GM21528 (cell line): ENCODE results near the gene STEAP4.
"Not testable (repeated sequence)": the region's sequence is repeated elsewhere in the genome, so short reads cannot be mapped to it uniquely, and the experiment has no call there.

ENCODE experiments used
- ATAC-seq: cut with Tn5 transposase; IDR thresholded peaks from one replicate; pipeline ENCODE4 v1.9.1; 2021; ENCODE audit warnings: mild to moderate bottlenecking, moderate library complexity; ENCODE audit not compliant: unreplicated experiment, low FRiP score

The STEAP4 gene

DNA sequence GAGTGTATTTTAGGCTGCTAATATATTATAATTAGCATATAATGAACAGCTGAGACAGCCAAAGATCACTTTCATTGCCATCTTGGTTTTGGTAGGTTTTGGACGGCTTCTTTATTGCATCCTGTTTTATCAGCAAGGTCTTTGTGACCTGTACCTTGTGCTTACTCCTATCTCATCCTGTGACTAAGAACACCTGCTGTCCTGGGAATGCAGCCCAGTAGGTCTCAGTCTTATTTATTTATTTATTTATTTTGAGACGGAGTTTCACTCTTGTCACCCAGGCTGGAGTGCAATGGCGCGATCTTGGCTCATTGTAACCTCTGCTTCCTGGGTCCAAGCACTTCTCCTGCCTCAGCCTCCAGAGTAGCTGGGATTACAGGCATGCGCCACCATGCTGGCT, 31.8 kb downstream of the STEAP4 start:
- not testable (repeated sequence) for ATAC-seq

DNA sequence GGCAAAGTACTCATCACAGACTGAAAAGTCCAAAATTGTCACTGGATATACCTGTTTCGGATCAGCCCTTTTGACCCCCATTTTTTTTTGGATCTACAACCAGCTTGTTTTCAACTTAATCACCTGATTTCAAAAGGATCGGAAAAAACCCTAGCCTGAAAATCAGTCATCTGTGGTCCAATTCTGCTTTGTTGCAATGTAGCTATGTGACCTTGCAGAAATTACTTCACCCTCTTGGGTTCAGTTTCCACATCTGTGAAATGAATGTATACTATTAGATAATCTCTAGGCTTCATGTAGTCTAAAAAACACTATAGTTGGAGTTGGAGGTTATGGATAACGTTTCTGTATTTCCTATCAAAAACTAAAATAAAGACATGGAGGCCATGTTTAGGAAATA, 37.1 kb downstream of the STEAP4 start:
- ATAC-seq = no peak

DNA sequence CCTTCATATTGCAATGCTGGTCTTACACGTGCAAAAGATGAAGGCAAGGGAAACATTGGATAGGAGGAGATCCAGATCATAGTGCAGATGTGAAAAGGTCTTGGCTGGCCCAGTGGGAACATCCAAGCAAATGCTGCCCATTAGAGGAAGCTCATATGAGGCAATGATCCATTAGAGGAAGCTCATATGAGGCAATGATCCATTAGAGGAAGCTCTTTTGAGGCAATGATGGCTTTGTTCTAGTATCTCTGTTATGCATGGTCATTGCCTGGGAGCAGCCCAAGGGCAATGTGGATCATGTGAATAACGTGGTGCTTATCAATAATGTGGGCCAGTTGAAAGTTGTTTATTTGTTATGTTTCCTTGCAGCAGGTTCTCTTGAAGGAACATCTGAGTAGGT, 37.8 kb downstream of the STEAP4 start:
- ATAC-seq = no peak

DNA sequence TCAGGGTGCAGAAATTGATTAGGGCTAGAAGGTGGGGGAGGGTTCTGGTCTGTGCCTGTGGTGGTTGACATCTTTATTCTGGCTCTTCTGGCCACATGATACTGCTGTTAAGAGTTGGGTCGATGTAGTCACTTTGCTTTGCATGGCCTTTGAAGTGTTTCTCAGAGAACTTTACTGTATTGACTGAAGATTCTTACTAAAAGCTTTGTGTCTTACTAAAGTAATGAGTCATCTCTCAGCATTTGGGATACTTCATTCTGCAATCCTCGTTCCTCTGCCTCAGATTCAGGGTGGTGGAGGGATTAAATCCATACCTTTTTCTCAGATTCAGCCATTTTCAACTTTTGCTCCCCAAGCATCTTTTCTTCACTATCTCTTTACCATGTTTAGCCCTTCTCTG, 38.6 kb downstream of the STEAP4 start:
- no peak for ATAC-seq

DNA sequence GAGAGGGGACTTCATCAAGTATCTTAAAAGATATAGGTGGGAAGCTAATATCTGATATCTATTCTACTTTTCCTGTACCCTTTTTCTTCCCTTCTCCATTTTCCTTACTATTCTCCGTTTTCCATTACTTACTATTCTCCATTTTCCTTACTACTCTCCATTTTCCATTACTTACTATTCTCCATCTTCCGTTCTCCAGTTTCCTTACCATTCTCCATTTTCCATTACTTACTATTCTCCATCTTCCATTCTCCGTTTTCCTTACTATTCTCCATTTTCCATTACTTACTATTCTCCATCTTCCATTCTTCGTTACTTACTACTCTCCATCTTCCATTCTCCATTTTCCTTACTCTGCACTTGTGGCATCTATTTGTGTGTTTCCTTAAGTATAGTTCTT, 39.3 kb downstream of the STEAP4 start:
- no peak for ATAC-seq

DNA sequence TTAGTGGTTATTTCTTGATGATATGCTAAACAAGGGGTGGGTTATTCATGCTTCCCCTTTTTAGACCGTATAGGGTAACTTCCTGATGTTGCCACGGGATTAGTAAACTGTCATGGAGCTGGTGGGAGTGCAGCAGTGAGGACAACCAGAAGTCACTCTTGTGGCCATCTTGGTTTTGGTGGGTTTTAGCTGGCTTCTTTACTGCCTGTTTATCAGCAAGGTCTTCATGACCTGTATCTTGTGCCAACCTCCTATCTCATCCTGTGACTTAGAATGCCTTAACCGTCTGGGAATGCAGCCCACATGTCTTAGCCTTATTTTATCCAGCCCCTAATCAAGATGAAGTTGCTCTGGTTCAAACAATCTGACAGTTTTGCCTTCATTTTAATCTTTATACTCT, 41.7 kb downstream of the STEAP4 start:
- not testable (repeated sequence) for ATAC-seq

DNA sequence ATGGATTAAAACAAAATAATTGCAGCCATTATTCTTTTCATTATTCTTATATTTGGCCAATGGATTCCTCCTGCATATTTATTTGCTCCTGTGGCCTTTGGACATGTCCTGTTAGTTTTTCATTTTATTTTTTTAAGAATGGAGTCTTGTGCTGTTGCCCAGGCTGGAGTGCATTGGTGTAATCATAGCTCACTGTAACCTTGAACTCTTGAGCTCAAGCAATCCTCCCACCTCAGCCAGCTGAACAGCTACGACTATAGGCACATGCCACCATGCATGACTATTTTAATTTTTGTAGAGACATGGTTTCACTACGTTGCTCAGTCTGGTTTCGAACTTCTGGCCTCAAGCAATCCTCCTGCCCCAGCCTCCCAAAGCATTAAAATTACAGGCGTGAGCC, 44.1 kb downstream of the STEAP4 start:
- no peak for ATAC-seq

DNA sequence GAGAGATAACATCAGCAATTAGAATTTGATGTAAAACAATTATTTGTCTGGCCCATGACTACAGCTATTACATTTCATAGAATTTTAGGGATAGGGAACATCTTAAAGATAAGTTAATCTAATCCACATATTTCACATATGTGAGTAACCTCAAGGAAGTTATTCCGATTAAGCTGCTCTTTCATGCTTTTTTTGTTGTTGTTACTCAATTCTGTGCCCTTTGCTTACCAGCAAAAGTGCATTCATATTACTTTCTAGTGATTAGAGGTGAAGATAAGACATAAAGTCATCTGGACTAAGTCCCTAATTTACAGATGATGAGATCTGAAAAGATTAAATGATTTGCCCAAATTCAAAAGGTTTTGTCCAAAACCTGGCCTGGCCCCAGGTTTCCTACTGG, 46.0 kb downstream of the STEAP4 start:
- ATAC-seq = no peak

DNA sequence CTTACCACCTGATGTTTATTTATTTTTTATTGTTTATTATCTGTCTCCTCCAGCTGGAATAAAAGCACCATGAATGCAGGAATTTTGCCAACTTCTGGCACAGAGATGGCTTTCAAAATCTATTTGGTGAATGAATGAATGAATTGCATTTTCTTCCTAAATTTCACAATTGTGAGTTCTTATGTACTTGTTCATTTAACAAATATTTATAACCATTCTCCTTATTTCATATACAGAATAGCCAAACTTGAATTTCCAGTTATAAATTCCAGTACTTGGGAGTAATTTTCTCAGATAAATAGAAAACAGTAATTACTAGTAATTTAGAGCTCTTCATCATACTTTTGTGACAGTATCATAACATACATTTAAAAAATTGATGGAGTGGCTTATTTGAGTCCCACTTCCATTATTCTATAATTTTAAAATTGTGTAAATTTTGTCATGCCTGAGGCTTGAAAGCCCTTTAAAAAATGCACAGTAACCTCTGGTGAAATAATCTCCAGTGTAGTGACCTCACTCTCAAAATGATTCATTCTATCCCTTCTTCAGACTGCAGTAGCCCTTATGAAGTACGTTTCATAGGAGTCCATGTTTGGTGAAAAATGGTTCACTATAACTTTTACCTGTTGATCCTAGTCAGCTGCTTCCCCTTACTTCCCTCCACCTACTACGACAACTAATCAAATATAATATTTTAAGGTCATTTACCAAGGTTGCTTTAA, 46.9 kb downstream of the STEAP4 start:
- ATAC-seq = no peak

DNA sequence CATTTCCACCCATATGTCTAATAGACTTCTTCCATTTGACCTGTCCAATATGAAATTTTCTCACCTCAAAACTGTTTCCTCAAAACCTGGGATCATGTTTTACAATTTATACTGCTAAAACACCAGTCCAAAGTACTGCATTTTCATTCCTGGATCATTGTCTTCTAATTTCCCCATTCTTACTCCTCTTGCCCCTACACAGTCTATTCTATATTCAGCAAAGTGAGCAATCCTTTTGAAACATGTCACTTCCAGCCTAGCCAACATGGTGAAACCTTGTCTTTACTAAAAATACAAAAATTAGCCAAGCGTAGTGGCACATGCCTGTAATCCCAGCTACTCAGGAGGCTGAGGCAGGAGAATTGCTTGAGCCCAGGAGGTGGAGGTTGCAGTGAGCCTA, 48.4 kb downstream of the STEAP4 start:
- not testable (repeated sequence) for ATAC-seq

DNA sequence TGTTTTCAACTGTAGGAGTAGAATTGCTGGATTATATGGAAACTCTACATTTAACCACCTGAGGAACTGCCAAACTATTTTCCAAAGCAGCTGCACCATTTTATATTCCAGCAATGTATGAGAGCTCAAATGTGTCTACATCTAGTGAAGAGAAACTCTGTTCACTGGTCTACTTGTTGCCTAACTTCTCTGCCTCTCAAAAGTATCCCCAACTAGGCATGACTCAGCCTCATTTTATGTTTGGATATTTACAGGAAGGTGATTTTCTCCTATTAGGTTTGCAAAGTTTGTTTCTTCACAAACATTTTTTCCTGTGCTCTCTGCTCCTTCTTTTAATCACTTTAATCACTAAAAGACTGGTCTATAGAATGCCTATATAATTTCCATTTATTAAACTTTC, 49.8 kb downstream of the STEAP4 start:
- ATAC-seq = no peak

DNA sequence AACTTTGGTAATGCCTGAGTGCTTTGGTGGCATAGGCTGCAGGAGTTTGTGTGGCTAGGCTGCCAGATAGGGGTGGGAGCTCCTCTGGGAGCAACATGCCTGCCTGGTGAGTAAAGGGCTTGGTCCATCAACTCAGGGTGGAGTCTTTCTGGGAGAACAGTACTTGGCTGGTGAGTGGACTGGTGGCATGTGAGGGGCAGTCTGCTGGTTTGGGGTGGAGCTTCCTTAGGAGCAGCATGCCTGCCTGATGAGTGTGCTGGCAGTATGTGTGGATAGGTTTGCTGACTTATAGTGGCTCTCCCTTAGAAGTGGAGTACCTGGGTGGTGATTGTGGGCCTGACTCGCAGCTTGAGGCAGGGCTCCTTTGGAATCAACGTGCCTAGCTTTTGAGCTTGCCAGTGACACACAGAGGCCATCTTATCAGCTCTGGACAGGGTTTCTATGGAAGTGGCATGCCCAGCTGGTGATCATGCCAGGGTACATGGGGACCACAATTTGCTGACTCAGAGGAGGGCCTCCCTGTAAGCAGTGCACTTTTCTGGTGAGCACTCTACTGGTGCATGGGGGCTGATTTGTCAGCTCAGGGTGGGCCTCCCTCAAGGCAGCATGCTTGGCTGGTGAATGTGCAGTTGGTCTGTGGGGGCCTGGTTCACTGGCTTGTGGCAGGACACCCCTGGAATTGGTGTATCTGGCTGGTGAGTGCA, 51.8 kb downstream of the STEAP4 start:
- no peak for ATAC-seq

DNA sequence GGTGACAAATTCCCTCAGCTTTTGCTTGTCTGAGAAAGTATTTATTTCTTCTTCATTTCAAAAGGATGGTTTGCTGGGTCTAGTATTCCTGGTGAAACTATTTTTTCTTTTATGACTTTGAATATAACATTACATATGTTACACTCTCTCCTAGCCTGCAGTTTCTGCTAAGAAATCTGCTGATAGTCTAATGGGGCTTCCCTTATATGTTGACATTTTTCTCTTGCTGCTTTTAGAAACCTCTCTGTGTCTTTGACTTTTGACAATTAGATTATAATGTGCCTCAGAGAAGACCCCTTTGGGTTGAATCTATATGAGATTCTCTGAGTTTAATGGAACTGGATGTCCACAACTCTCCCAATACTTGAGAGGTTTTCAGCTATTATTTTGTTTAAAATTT, 53.1 kb downstream of the STEAP4 start:
- no peak for ATAC-seq

DNA sequence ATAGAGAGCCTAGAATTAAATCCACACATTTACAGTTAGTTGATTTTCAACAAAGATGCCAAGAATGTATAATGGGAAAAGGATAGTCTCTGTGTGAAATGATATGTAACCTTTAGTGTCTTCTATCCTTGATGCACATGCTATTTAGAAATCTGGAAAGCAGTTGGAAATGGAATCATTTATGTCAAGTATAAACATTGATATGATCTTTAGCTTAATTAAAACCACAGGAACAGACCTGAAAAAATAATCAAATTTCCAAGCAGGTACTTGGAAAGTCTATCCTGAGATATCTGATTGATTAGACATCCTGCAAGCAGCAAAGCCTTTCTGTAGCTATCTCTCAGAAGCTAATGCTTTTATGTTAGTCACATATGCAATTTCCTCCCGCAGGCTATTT, 62.4 kb downstream of the STEAP4 start:
- no peak for ATAC-seq

DNA sequence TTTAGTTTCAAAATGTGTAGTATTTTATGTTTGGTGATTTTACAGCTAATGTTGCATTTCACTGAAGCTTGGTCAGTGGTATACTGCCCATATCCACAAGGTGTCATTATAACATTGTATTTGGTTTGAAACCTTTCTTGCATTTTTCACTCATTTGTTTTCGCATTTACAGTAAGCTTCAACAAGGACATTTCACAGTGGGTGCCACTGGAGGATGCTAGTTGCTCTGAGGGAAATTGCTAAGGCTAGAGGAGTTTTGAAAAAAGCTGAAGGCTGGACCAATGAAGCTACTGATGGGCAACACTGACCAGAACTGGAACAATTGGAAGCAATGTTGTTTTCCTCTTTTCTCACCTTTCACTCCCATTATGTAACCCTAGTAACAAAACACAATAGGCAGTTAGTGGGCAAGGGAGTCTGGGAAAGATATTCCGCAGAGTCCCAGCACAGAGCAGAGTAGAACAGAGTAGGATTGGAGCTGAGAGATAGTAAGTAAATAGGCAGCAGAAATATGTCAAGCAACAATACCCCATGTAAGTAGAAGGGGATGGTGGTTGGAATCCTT, 63.3 kb downstream of the STEAP4 start:
- peak; percentile 58 for ATAC-seq

DNA sequence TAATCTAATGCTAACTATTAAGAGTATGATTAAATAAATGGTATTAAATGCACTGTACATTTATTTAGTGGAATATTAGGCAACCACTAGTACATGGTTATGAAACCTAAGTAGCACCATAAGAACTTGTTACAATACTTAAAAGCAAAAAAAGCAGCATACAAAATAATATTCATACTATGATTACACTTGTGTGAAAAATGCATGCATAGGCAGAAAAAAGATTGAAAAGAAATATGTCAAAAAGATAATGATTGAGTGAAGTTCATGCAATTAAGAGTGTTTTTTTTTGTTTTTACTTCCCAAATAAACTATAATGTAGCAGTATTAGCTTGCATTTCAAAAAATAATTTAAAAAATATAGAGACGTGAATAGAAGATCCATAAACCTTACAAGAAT, 66.8 kb downstream of the STEAP4 start:
- ATAC-seq = no peak

DNA sequence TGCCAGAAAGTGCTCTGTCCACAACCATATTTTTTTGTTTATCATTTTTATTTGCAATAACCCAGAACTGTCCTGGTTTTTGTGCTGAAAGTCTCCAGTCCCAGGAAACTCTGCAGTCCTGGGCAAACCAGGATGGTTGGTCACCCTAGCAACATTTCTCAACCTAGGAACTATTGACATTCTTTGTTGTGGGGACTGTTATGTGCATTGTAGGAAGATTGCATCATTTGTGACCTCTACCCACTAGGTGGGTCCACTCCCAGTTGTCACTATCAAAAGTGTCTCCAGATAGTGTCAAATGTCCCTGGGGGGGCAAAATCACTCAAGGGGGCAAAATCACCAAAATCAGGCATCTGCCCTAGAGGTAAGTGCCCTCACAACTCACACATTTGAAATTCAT, 72.9 kb downstream of the STEAP4 start:
- ATAC-seq = no peak

DNA sequence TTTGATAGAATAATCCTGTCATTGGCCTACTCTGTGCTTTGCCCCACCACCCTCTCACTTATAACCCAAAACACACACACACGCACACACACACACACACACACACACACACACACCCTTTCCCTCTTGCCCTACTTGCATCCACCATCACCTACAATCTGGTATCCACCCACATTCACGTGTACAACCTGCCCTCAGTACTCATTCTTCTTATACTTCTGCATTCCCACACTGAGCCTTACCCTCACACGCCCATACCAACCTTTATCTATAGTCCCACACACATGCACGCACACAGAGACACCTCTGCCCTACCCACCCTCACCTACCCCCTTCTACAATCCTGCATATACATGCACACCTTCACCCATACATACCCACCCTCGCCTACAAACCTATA, 76.0 kb downstream of the STEAP4 start:
- ATAC-seq = no peak

DNA sequence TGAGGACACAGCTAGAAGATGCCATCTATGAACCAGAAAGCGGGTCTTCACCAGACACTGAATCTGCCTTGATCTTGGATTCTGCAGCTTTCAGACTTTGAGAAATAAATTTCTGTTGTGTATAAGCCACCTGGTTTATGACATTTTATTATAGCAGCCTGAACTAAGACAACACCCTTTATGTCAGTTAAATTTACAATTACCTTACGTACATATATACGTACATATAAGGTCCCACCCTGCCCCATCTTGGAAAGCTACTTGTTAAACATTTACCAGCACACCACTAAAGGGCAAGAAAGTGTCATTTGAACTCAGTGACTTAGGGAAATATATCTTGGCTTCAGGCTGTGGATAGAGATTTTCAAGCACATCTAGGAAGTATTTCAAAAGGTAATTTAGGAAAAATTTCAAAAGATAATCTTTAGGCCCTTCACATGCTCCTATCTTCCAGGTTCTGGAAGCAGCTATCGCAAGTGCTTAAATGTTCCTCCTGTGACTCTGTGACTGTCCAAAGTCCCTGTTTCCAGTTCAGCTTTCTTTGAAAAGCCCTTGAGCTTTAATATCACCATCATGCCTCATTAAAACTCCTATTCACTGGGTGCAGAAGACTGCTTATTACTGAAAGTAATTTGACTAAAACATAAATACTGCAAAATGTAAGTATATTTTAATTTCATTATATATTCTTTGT, 77.2 kb downstream of the STEAP4 start:
- ATAC-seq = no peak

DNA sequence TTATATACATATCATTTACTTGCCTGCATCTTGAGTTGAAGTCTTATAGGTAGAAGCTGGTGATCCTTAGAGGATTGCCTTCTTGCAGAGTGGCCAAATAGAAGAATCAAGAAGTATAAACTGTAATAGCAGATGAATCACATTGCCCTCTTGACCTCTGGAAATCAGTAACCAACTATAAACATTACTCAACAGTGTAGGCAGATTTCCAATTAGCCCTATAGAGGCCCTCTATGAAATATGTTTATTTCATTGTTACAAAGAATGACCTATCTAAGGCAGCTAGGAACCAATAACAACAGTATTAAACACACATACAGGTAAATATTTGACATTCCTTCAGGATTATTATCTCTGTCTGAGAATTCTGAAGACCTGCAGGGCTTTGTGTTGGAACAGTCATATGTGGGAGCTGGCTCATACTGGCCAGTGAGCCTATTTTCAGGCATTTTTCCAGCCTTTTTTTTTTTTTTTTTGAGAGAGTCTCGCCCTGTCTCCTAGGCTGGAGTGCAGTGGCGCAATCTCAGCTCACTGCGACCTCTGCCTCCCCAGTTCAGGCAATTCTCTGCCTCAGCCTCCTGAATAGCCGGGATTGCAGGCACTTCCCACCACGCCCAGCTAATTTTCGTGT, 79.7 kb downstream of the STEAP4 start:
- no peak for ATAC-seq

DNA sequence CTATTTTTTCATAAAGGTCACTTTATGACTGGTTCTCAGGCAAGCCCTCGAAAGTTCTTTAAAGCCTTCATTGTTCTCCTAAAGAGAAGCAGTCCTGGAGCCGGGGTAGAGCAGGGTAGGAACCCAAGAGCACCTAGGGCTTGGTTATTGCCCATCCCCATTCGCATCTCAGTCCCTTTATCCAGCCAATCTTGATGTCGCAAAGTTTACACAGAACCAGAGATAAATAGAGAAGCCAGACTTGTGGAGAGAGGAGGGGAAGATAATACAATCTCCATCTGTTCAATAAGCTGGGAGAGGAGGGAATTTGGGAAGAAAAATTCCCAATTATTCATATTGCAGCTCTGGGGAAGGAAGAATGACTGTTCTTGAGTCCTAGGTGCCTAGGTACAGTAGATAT, 80.5 kb downstream of the STEAP4 start:
- ATAC-seq = no peak
